ENCODE results near the gene PDE8A. TPM values are rescaled to one million over a fixed set of nuclear protein-coding genes. Genes with fewer than 3 reads are reported as not detected.

The PDE8A gene
- total RNA-seq, 4 donors from 2014 or later = 69.0 to 109 (median 89.5) TPM

DNA sequence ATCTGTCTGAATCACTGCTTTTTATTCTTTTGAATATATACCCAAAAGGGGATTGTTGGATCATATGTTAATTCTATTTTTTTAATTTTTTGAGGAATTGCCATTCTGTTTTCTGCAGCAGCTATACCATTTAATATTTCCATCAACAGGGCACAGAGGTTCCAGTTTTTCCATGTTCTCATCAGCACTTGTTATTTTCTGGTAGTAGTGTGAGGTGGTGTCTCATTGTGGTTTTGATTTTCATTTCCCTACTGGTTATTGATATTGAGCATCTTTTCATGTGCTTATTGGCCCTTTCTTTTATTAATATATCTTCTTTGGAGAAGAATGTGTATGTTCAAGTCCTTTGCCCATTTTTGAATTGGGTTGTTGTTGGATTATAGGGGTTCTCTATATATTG is 68.1 kb downstream of the PDE8A start:
- Histone ChIP-seq H3K27me3 (no peaks in the 10 kb centered on the region), H3K36me3 (no peaks in the 10 kb centered on the region), H3K4me3 (no peak overlapping the region), H3K27ac (no peak overlapping the region), H3K9me3 (no peaks in the 10 kb centered on the region), H3K4me1 (peaks cover 0 to 17% (median 0%) of the 10 kb centered on the region in 4 donors)
- no peak for DNase-seq
- TF ChIP-seq, protein P1, sequence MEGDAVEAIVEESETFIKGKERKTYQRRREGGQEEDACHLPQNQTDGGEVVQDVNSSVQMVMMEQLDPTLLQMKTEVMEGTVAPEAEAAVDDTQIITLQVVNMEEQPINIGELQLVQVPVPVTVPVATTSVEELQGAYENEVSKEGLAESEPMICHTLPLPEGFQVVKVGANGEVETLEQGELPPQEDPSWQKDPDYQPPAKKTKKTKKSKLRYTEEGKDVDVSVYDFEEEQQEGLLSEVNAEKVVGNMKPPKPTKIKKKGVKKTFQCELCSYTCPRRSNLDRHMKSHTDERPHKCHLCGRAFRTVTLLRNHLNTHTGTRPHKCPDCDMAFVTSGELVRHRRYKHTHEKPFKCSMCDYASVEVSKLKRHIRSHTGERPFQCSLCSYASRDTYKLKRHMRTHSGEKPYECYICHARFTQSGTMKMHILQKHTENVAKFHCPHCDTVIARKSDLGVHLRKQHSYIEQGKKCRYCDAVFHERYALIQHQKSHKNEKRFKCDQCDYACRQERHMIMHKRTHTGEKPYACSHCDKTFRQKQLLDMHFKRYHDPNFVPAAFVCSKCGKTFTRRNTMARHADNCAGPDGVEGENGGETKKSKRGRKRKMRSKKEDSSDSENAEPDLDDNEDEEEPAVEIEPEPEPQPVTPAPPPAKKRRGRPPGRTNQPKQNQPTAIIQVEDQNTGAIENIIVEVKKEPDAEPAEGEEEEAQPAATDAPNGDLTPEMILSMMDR (IDR thresholded peaks at IDR 0.05) = no peak
- TF ChIP-seq POLR2A (IDR thresholded peaks at IDR 0.05) = no peak

DNA sequence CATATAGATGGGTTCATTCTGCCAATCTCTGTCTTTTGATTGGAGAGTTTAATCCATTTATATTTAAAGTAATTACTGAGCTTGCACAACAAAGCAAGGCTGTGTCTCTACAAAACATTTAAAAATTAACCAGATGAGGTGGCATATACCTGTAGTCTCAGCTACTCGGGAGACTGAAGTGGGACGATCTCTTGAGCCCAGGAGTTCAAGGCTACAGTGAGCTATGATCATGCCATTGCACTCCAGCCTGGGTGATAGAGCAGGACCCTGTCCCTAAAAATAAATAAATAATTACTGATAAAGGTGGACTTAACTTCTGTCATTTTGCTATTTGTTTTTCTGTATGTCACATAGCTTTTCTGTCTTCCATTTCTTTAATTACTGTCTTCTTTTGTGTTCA is 78.1 kb downstream of the PDE8A start:
- no peaks in the 10 kb centered on the region for H3K4me1 ChIP-seq
- H3K36me3 ChIP-seq = no peaks in the 10 kb centered on the region
- H3K9me3 ChIP-seq = no peaks in the 10 kb centered on the region
- TF ChIP-seq POLR2A (IDR thresholded peaks at IDR 0.05) = no peak
- TF ChIP-seq, protein P1 (IDR thresholded peaks at IDR 0.05) = no peak
- no peak overlapping the region for H3K4me3 ChIP-seq
- DNase-seq = no peak
- no peak overlapping the region for H3K27ac ChIP-seq
- no peaks in the 10 kb centered on the region for H3K27me3 ChIP-seq

DNA sequence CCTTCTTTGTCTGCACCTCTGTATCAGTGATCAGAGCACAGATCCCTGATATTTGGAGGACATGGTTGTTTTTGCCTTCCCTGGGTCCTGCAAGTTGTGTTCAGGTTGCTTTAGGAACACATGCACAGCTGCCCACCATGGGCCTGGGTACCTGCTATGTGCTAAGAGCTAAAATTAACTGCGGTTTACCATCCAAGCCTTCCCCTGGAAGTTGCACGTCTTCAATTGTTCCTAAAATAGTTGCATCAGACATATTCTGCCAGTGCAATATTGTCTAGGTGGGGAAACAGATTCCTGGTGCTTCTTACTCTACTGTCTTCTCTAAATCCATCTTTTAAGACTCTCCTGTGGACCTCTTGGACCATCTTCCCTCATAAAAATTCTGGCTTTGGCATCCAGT is 80.9 kb downstream of the PDE8A start:
- H3K4me1 ChIP-seq = no peaks in the 10 kb centered on the region
- H3K9me3 ChIP-seq = no peaks in the 10 kb centered on the region
- H3K36me3 ChIP-seq = peaks cover 0 to 9% (median 0%) of the 10 kb centered on the region in 3 donors
- H3K27me3 ChIP-seq = no peaks in the 10 kb centered on the region
- no peak for DNase-seq
- no peak overlapping the region for H3K27ac ChIP-seq
- TF ChIP-seq, protein P1 (IDR thresholded peaks at IDR 0.05) = no peak
- no peak for TF ChIP-seq POLR2A (IDR thresholded peaks at IDR 0.05)
- no peak overlapping the region for H3K4me3 ChIP-seq

DNA sequence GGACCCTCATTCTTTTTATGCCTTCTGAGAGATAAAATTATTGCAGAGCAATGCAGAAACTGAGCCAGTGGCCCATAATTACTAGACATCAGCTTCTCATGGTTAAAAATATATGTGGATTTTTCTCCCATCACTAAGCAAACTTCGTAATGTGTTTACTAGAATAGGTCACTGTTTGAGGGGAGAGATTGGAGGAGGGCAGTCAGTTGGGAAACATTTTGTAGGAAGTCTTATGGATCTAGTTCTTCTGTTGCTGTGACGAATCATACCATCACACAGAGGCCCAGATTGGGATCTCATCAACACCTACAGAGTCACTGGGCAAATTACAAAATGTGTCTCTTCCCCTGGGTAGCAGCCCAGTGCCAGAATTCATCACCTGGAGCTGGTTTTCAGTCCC is 81.4 kb downstream of the PDE8A start:
- H3K4me3 ChIP-seq = no peak overlapping the region
- DNase-seq = no peak

DNA sequence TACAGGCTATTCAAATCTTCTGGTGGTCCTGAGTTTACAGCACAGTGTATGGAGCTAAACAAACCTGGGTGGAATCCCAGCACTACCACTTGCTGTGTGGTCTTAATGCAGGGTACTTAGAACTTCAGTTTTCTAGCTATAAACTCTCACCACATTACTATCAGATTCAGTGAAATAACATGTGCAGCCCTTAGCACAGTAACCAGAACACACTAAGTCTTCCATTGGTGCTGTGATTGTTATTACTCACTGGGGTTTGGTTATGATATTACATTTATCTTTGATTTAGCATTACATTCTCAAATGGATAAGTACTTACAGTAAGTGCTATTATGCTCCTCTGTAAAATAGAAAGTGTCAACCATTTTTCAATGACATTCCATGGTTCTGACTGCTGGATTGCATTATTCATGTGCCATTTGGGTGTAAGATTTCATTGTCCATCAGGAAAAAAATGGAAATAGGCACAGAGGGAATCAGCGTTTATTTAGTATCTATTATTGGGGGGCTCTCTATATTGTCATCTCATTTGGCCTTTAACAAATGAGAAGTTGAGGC is 81.9 kb downstream of the PDE8A start:
- Histone ChIP-seq H3K4me1 (no peaks in the 10 kb centered on the region), H3K4me3 (no peak overlapping the region), H3K27me3 (no peaks in the 10 kb centered on the region), H3K27ac (no peak overlapping the region), H3K9me3 (no peaks in the 10 kb centered on the region), H3K36me3 (peaks cover 0 to 18% (median 0%) of the 10 kb centered on the region in 3 donors)
- TF ChIP-seq, protein P1 (IDR thresholded peaks at IDR 0.05) = no peak
- TF ChIP-seq POLR2A (IDR thresholded peaks at IDR 0.05) = no peak
- DNase-seq = no peak

More for the DNA sequence above, 81.4 kb downstream of the PDE8A start:
- Histone ChIP-seq H3K27ac (no peak overlapping the region), H3K36me3 (peaks cover 0 to 13% (median 0%) of the 10 kb centered on the region in 3 donors), H3K9me3 (no peaks in the 10 kb centered on the region), H3K27me3 (no peaks in the 10 kb centered on the region), H3K4me1 (no peaks in the 10 kb centered on the region)
- no peak for TF ChIP-seq POLR2A (IDR thresholded peaks at IDR 0.05)
- TF ChIP-seq, protein P1 (IDR thresholded peaks at IDR 0.05) = no peak

DNA sequence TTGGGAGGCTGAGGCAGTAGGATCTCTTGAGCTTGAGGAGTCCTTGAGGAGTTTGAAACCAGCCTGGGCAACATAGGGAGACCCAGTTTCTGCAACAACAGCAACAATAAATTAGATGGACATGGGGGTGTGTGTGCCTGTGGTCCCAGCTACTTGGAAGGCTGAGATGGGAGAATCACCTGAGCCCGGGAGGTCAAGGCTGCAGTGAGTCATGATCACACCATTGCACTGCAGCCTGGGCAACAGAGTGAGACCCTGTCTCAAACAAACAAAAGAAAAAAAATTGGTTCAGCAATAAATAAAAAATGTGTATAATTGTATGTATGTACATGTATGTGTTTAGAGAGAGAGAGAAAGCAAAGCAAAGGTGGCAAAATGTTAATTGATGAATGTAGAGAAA is 83.1 kb downstream of the PDE8A start:
- Histone ChIP-seq H3K27me3 (no peaks in the 10 kb centered on the region), H3K9me3 (no peaks in the 10 kb centered on the region), H3K4me1 (no peaks in the 10 kb centered on the region), H3K36me3 (peaks cover 0 to 22% (median 0%) of the 10 kb centered on the region in 3 donors), H3K27ac (no peak overlapping the region), H3K4me3 (no peak overlapping the region)
- DNase-seq = no peak
- TF ChIP-seq POLR2A (IDR thresholded peaks at IDR 0.05) = no peak
- TF ChIP-seq, protein P1 (IDR thresholded peaks at IDR 0.05) = no peak
